Prostate gland (tissue), 2 donors: Measurements from ENCODE around the gene CAPNS1. TPM values are rescaled to one million over a fixed set of nuclear protein-coding genes. Genes with fewer than 3 reads are reported as not detected.

Source experiments
- DNase-seq: peaks from one replicate; pipeline ENCODE4 v3.0.0-alpha.2; 2019; ENCODE audit warnings: low spot score
- H3K27ac ChIP-seq, 2 donors: fragments of 200-600 bp; sonication (generic); 2 replicates each; pipeline ENCODE4 v1.5.1; 2017 to 2019
- H3K27me3 ChIP-seq: fragments of 200-600 bp; sonication (generic); replicated peaks from 2 replicates; pipeline ENCODE4 v1.5.1; 2019; ENCODE audit not compliant: insufficient read depth
- H3K36me3 ChIP-seq, 2 donors: fragments of 200-600 bp; sonication (generic); 1 replicate in 1 of 2; 2 replicates in 1 of 2; pipeline versions ENCODE4 v1.5.1 to v1.8.1; 2017 to 2019
- H3K4me1 ChIP-seq: fragments of 200-600 bp; sonication (generic); replicated peaks from 2 replicates; pipeline ENCODE4 v1.5.1; 2019
- H3K4me3 ChIP-seq, 2 donors: fragments of 200-600 bp; sonication (generic); 2 replicates each; pipeline ENCODE4 v1.5.1; 2017 to 2019
- H3K9me3 ChIP-seq: fragments of 200-600 bp; sonication (generic); 2 replicates; pipeline ENCODE4 v1.5.1; 2017
- POLR2A ChIP-seq: fragments of 450-650 bp; IDR thresholded peaks from one replicate; pipeline ENCODE4 v1.6.1; 2016; ENCODE audit warnings: antibody characterized with exemption, mild to moderate bottlenecking
- POLR2AphosphoS5 ChIP-seq: sonication (generic); formaldehyde crosslinking; IDR thresholded peaks from one replicate; pipeline ENCODE4 v1.6.1; 2017; ENCODE audit warnings: antibody characterized with exemption
- WGBS: methylation state at CpG from one replicate; pipeline ENCODE4 v1.1.5; 2018; 5-methylcytosine and 5-hydroxymethylcytosine counted together
- intact Hi-C: fragments of 100-400 bp; cut with DNase I; formaldehyde crosslinking; loops from one replicate; pipeline ENCODE4 v1.14.2; 2022
- total RNA-seq, 2 donors: library from RNA; depleted of rRNA; stranded (reverse); fragments of >200 nt; gene quantifications; one replicate each; pipeline ENCODE4 v1.1.0, GENCODE V29; 2016
- TF ChIP-seq, protein P1 (sequence below), 4 experiments: fragments of 200-600 bp in 2 of 4; fragments of 450-650 bp in 2 of 4; sonication (generic) in 2 of 4; IDR thresholded peaks; 1 replicate in 3 of 4; 2 replicates in 1 of 4; pipeline ENCODE4 v1.5.1; 2016 to 2019; ENCODE audit warnings: antibody characterized with exemption in 4 of 4, mild to moderate bottlenecking in 2 of 4, moderate library complexity in 2 of 4

The CAPNS1 gene
- total RNA-seq, 2 donors from 2014 or later: 168 to 196 TPM

DNA sequence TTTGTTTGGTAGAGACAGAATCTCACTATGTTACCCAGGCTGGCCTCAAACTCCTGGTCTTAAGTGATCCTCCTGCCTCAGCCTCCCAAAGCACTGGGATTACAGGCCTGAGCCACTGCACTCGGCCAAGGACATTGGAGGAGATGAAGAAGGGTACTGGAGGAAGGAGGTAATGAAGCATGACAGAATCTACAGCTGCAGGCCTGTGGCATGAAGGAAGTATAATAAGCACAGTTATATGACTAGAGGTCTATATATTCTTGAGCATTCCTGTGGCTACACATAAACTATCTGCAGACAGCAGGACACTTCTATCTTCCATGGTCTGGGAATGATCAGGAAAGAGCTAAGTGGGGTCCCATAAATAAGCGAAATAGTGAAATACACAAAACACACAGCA is 56.4 kb downstream of the CAPNS1 start:
- Histone ChIP-seq H3K27ac (no peak overlapping the region), H3K9me3 (no peaks in the 10 kb centered on the region), H3K36me3 (no peaks in the 10 kb centered on the region), H3K4me3 (no peak overlapping the region), H3K27me3 (no peaks in the 10 kb centered on the region), H3K4me1 (no peaks in the 10 kb centered on the region)
- WGBS: 86% methylated on average over 2 of the region's 2 CpGs
- intact Hi-C loops: loop anchor here (10.0 kb wide), 1 partner anchor 299 kb away; no protein-coding TSS in a partner anchor
- TF ChIP-seq POLR2A (no peak), POLR2AphosphoS5 (no peak)
- TF ChIP-seq, protein P1, sequence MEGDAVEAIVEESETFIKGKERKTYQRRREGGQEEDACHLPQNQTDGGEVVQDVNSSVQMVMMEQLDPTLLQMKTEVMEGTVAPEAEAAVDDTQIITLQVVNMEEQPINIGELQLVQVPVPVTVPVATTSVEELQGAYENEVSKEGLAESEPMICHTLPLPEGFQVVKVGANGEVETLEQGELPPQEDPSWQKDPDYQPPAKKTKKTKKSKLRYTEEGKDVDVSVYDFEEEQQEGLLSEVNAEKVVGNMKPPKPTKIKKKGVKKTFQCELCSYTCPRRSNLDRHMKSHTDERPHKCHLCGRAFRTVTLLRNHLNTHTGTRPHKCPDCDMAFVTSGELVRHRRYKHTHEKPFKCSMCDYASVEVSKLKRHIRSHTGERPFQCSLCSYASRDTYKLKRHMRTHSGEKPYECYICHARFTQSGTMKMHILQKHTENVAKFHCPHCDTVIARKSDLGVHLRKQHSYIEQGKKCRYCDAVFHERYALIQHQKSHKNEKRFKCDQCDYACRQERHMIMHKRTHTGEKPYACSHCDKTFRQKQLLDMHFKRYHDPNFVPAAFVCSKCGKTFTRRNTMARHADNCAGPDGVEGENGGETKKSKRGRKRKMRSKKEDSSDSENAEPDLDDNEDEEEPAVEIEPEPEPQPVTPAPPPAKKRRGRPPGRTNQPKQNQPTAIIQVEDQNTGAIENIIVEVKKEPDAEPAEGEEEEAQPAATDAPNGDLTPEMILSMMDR (IDR thresholded peaks at IDR 0.05): no peak
- no peak for DNase-seq

DNA sequence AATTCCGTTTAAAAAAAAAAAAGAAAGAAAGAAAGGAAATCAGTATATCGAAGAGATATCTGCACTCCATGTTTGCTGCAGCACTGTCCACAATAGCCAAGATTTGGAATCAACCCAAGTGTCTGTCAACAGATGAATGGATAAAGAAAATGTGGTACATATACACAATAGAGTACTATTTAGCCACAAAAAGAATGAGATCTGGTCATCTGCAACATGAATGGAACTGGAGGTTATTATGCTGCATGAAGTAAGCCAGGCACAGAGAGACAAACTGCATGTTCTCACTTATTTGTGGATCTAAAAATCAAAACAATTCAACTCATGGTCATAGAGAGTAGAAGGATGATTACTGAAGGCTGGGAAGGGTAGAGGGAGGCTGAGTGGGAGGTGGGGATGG is 58.3 kb downstream of the CAPNS1 start:
- intact Hi-C loops: loop anchor here (10.0 kb wide), 1 partner anchor 297 kb away; no protein-coding TSS in a partner anchor
- 77% methylated on average over 2 of the region's 2 CpGs for WGBS
- Histone ChIP-seq H3K27ac (no peak overlapping the region), H3K4me3 (no peak overlapping the region), H3K9me3 (no peaks in the 10 kb centered on the region), H3K4me1 (no peaks in the 10 kb centered on the region), H3K27me3 (no peaks in the 10 kb centered on the region), H3K36me3 (no peaks in the 10 kb centered on the region)
- TF ChIP-seq POLR2A (no peak), POLR2AphosphoS5 (no peak)
- TF ChIP-seq, protein P1 (IDR thresholded peaks at IDR 0.05): no peak
- DNase-seq: no peak

Other genes starting within 250 kb of the CAPNS1 start
- gene NFKBID, start 239.5 kb upstream of the CAPNS1 start, total RNA-seq: 10 to 100 TPM in 1 of 2 donors, 1 to 10 TPM in 1; 5.6 to 10.8 TPM
- 1 to 10 TPM in 1 of 2 donors, not detected in 1; 4.9 TPM for gene HCST, start 237.5 kb upstream of the CAPNS1 start, total RNA-seq
- 10 to 100 TPM; 30.6 to 60.7 TPM for gene TYROBP, start 231.8 kb upstream of the CAPNS1 start, total RNA-seq
- 10 to 100 TPM; 21.7 to 32.3 TPM for gene LRFN3, start 203.7 kb upstream of the CAPNS1 start, total RNA-seq
- gene SDHAF1, start 144.9 kb upstream of the CAPNS1 start, total RNA-seq: 10 to 100 TPM; 32.4 to 75.1 TPM
- gene SYNE4, start 131.3 kb upstream of the CAPNS1 start, total RNA-seq: 10 to 100 TPM; 14.2 to 41.1 TPM
- 10 to 100 TPM; 42.0 to 49.0 TPM for gene ALKBH6, start 125.9 kb upstream of the CAPNS1 start, total RNA-seq
- gene CLIP3, start 107.2 kb upstream of the CAPNS1 start, total RNA-seq: 10 to 100 TPM in 1 of 2 donors, 1 to 10 TPM in 1; 7.4 to 31.2 TPM
- 10 to 100 TPM; 12.0 to 21.9 TPM for gene THAP8, start 85.8 kb upstream of the CAPNS1 start, total RNA-seq
- gene WDR62, start 85.2 kb upstream of the CAPNS1 start, total RNA-seq: 10 to 100 TPM in 1 of 2 donors, under 1 TPM in 1; 0.64 to 28.6 TPM
- gene OVOL3, start 28.9 kb upstream of the CAPNS1 start, total RNA-seq: not detected
- gene POLR2I, start 25.2 kb upstream of the CAPNS1 start, total RNA-seq: 10 to 100 TPM; 45.6 to 56.7 TPM
- 100 to 1,000 TPM; 119 to 212 TPM for gene TBCB, start 24.6 kb upstream of the CAPNS1 start, total RNA-seq
- gene COX7A1, start 12.4 kb downstream of the CAPNS1 start, total RNA-seq: 10 to 100 TPM in 1 of 2 donors, 1 to 10 TPM in 1; 6.5 to 28.8 TPM
- 1 to 10 TPM; 3.6 to 6.4 TPM for gene ZNF565, start 74.6 kb downstream of the CAPNS1 start, total RNA-seq
- 10 to 100 TPM; 46.9 to 83.6 TPM for gene ZNF146, start 75.0 kb downstream of the CAPNS1 start, total RNA-seq
- 1 to 10 TPM; 5.2 to 7.2 TPM for gene ZFP14, start 239.1 kb downstream of the CAPNS1 start, total RNA-seq